Lower lobe of right lung (tissue), 2 donors: Measurements from ENCODE around the gene BFSP2. TPM values are rescaled to one million over a fixed set of nuclear protein-coding genes. Genes with fewer than 3 reads are reported as not detected.

Experiments
- ATAC-seq, 2 donors: fragments of 200-7000 bp; cut with Tn5 transposase; one replicate each; pipeline ENCODE4 v1.9.1; 2020 to 2022; ENCODE audit warnings: mild to moderate bottlenecking in 2 of 2, moderate library complexity in 2 of 2
- DNase-seq: peaks from one replicate; pipeline ENCODE4 v3.0.0-alpha.2; 2020
- H3K27ac ChIP-seq: fragments of 200-600 bp; one replicate; pipeline ENCODE4 v1.8.0; 2022
- H3K27me3 ChIP-seq: fragments of 200-600 bp; one replicate; pipeline ENCODE4 v1.8.0; 2022; ENCODE audit warnings: low read depth
- H3K36me3 ChIP-seq: fragments of 200-600 bp; one replicate; pipeline ENCODE4 v1.8.0; 2022; ENCODE audit warnings: mild to moderate bottlenecking
- H3K4me1 ChIP-seq: fragments of 200-600 bp; one replicate; pipeline ENCODE4 v1.8.0; 2022
- H3K4me3 ChIP-seq: fragments of 200-600 bp; one replicate; pipeline ENCODE4 v1.8.0; 2022; ENCODE audit warnings: mild to moderate bottlenecking
- H3K9me3 ChIP-seq: fragments of 200-600 bp; one replicate; pipeline ENCODE4 v1.8.0; 2022
- intact Hi-C: fragments of 100-400 bp; cut with DNase I; formaldehyde crosslinking; loops from one replicate; pipeline ENCODE4 v1.11.0; 2022
- total RNA-seq: library from RNA; stranded (reverse); fragmentation: NEBNext Ultra II Directional; extraction: Animal tissue kit (Norgen Biotek cat#: 25700); gene quantifications from one replicate; pipeline ENCODE4 v1.2.1, GENCODE V29; 2021
- TF ChIP-seq, protein P1 (sequence below): fragments of 200-600 bp; IDR thresholded peaks from one replicate; pipeline ENCODE4 v1.8.0; 2022; ENCODE audit warnings: antibody characterized with exemption, mild to moderate bottlenecking
- donor health status: DM: no; HTN: yes; CAD: no; lungs with severe emphysema.

The BFSP2 gene
- total RNA-seq, 1 donor from 2014 or later = not detected

DNA sequence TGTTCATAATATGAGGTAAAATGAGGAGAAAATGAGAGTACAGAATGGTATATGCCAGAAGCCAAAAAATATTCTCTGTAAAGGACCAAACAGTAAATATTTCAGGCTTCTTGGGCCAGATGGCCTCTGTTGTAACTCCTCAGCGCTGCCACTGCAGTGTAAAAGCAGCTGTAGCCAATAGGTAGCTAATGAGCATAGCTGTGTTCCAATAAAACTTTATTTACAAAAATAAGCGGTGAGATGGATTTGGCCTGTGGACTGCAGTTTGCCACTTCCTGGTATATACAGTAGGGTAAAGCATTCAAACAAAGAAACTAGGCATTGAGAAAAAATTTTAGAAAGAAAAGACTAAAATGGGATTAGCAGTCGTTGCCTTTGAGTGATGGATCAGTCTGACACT, 51.5 kb downstream of the BFSP2 start:
- ATAC-seq (no peak), DNase-seq (no peak)
- H3K9me3 ChIP-seq = no peaks in the 10 kb centered on the region
- TF ChIP-seq, protein P1, sequence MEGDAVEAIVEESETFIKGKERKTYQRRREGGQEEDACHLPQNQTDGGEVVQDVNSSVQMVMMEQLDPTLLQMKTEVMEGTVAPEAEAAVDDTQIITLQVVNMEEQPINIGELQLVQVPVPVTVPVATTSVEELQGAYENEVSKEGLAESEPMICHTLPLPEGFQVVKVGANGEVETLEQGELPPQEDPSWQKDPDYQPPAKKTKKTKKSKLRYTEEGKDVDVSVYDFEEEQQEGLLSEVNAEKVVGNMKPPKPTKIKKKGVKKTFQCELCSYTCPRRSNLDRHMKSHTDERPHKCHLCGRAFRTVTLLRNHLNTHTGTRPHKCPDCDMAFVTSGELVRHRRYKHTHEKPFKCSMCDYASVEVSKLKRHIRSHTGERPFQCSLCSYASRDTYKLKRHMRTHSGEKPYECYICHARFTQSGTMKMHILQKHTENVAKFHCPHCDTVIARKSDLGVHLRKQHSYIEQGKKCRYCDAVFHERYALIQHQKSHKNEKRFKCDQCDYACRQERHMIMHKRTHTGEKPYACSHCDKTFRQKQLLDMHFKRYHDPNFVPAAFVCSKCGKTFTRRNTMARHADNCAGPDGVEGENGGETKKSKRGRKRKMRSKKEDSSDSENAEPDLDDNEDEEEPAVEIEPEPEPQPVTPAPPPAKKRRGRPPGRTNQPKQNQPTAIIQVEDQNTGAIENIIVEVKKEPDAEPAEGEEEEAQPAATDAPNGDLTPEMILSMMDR = no peak
- no peak overlapping the region for H3K4me3 ChIP-seq
- H3K36me3 ChIP-seq = no peaks in the 10 kb centered on the region
- intact Hi-C loops = no loop called here
- H3K27me3 ChIP-seq = no peaks in the 10 kb centered on the region
- peaks cover 10% of the 10 kb centered on the region for H3K4me1 ChIP-seq
- H3K27ac ChIP-seq = no peak overlapping the region

DNA sequence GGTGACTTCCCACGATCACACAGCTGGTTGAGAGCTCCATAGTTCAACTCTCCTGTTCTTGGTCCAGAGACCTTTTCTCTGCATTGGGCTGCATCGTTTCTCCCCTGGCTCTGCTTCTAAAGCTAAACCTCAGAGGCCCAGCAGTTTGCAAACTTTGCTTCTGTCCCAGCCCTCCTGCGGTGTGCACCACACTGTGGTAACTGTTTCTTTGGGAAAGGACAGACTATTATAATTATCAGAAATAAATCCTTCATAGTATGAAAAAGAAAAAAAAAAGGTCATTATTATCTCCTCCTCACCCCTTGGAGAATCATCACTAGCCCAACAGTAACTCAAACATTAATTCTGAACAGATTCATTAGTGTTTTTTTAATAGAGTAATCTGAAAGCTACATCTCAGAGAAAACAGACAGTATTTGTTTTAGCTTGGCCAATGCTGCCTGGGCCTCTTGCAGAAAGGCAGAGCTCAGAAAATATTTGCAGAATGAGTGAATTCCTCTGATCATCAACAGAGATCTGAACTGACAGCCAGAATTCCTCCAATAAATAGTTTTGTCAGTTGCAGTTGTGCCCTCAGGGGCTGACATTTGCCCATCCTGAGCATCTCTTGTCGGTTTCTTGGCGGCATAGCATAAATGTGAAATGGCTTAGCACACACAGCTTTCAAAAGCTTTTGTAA, 52.9 kb downstream of the BFSP2 start:
- ATAC-seq (no peak), DNase-seq (no peak)
- H3K27me3 ChIP-seq = no peaks in the 10 kb centered on the region
- no peak overlapping the region for H3K4me3 ChIP-seq
- H3K27ac ChIP-seq = no peak overlapping the region
- peaks cover 10% of the 10 kb centered on the region for H3K4me1 ChIP-seq
- intact Hi-C loops = no loop called here
- TF ChIP-seq, protein P1 = no peak
- H3K36me3 ChIP-seq = no peaks in the 10 kb centered on the region
- no peaks in the 10 kb centered on the region for H3K9me3 ChIP-seq

DNA sequence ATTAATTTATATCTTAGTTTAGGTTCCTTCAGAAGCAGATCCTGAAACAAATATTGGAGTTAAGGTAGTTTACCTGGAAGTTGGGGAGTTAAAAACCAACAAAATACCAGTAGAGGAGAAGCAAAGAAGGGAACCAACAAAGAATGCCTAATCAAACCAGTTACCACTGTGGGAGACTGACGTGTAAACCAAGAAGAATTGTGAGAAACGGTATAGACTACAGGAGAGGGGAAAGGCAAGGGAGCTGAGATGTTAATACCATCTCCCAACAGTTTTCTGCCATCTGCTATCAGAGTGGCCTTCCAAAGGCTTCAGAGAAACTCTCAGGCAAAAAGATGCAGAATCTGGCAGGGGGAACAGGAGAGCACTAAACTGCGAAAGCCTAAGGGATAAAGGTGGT, 53.5 kb downstream of the BFSP2 start:
- TF ChIP-seq, protein P1 = no peak
- ATAC-seq (no peak), DNase-seq (no peak)
- intact Hi-C loops = no loop called here
- H3K27ac ChIP-seq = no peak overlapping the region
- H3K36me3 ChIP-seq = no peaks in the 10 kb centered on the region
- H3K4me3 ChIP-seq = no peak overlapping the region
- H3K9me3 ChIP-seq = no peaks in the 10 kb centered on the region
- no peaks in the 10 kb centered on the region for H3K27me3 ChIP-seq
- peaks cover 8% of the 10 kb centered on the region for H3K4me1 ChIP-seq

DNA sequence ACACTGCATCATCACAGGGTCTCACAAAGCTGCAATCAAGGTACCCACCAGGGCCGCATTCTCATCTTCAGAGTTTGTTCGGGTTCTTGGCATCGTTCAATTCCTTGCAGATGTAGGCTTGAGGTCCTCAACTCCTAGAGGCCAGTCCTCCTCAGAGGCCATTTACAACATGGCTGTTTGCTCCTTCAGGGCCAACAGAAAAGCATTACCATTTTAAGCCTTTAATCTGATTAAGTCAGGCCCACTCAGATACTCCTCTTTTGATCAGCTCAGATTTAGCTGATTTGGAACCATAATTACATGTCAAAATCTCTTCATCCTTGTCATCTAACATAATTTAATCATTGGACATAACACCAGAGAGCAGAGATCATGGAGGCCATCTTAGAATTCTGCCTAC, 55.4 kb downstream of the BFSP2 start:
- ATAC-seq (no peak), DNase-seq (no peak)
- TF ChIP-seq, protein P1 = no peak
- intact Hi-C loops = no loop called here
- H3K36me3 ChIP-seq = no peaks in the 10 kb centered on the region
- no peaks in the 10 kb centered on the region for H3K27me3 ChIP-seq
- H3K9me3 ChIP-seq = no peaks in the 10 kb centered on the region
- H3K4me3 ChIP-seq = no peak overlapping the region
- no peaks in the 10 kb centered on the region for H3K4me1 ChIP-seq
- H3K27ac ChIP-seq = no peak overlapping the region

DNA sequence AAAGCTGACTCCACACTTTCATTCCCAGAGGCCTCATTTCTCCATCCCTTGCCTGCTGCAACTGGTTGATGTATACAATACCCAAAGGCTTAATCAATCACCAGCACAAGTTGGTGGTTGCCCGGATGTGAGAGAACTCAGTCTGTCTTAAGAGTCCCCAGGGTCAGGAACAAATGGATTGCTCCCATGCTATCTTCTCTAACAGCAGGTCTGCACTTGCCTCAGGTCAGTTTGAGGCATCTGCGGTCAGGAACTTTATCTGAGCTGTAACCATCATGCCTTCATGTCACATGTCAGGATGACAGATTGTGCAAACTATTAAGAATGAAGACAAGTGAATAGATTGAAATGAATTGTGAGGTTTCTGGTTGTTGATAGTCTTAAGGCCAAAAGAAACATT, 56.1 kb downstream of the BFSP2 start:
- intact Hi-C loops = no loop called here
- H3K27me3 ChIP-seq = no peaks in the 10 kb centered on the region
- H3K36me3 ChIP-seq = no peaks in the 10 kb centered on the region
- TF ChIP-seq, protein P1 = no peak
- no peak overlapping the region for H3K27ac ChIP-seq
- DNase-seq (no peak), ATAC-seq (no peak)
- H3K4me3 ChIP-seq = no peak overlapping the region
- no peaks in the 10 kb centered on the region for H3K9me3 ChIP-seq
- H3K4me1 ChIP-seq = no peaks in the 10 kb centered on the region
